Measurements from ENCODE around the gene SLC24A4.

Gene SLC24A4

GRCh38 chr14:92484132-92484823 is 161.3 kb downstream of the SLC24A4 start:
- no peak for DNase-seq

GRCh38 chr14:92486881-92487280 is 163.9 kb downstream of the SLC24A4 start:
- no peak for DNase-seq

- no peak for DNase-seq
Observed at GRCh38 chr14:92487513-92488133, 164.7 kb downstream of the SLC24A4 start.

- no peak for DNase-seq
Observed at GRCh38 chr14:92489394-92490238, 166.7 kb downstream of the SLC24A4 start.

DNA sequence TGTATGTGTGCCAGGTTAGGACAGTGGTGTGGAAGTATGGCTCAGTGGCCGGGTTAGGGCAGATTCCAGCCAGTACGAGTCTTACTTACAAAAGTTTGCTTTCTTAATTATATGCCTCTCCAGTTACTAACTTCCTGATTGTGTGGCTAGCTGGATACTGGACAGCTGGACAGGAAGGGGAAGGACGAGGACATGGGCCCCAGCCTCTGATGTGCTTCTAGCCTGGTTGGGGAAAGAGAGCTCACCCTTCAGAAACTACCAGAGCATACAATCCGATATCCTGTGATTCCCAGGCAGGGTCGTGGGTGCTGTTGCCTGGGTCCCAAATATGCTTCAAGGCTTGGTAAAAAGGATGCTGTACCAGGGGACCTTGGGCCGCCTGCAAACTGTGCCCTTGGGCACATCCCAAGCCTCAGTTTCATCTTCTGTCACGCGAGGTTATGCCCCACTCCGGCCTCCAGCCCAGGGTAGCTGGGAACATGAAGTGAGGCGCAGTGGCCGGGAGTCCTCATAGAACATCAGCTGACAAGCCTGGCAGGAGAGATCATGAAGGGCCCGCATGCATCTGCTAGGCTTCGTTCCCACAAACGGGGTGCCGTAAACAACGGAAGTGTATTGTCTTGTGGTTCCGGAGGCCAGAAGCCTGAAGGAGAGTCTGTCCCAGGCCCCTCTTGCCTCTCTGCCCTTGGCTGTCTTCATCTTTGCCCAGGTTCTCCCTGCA is 167.4 kb downstream of the SLC24A4 start:
- DNase-seq = no peak

GRCh38 chr14:92491782-92492181 is 168.8 kb downstream of the SLC24A4 start:
- DNase-seq = no peak

DNA sequence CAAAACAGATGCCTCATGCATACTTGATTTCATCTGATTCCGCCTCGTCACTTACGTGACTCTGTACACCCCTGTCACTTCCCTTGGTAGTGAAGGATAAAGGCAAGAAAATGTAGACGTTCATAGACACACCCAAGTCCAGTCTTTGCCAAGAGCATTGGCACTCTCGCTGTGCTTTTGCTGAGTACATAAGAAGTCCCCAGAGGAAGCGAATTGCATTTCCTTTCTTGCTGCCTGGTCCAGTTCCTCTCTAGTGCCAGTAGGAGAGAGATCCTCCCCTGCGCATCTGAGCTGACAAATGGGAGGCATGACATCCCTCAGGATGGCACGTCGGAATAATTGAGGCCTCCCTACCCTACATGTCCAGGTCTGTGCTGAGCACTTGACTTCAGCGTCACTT is 169.3 kb downstream of the SLC24A4 start:
- no peak for DNase-seq

DNA sequence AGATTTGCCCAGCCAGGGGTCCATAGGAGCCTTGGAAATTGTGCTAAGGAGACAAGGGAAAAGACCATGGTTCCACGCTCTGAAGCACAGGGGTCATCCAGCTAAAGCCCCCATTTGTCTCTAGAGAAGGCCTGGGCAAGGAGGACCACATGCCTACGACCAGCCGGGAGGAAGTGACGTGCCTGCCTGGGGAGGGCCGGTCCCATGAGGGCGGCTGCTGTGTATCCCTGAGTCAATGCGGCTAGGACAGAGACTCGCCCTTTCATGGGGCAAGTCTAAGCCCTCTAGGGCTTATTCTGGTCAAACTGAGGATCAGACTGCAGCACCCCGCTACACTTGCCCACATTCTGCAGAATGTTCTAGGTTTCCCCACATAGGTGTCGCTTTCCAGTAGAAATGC is 170.1 kb downstream of the SLC24A4 start:
- no peak for DNase-seq

DNA sequence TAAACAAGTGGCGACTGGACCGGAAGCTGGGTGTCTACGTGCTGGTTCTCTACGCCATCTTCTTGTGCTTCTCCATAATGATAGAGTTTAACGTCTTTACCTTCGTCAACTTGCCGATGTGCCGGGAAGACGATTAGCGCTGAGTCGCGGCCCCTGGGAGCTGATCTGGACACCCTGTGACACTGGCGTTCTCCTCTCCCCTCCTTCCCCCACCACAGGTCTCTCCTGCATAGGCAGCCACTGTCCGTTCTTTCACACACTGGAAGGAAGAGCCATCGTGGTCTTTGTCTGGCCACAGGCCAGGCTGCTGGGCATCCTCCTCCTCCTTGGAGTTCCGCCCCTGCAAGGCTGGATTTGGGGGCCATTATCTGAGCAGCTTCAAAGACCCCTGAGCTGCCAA is 170.5 kb downstream of the SLC24A4 start:
- DNase-seq = no peak

GRCh38 chr14:92494512-92494911 is 171.5 kb downstream of the SLC24A4 start:
- DNase-seq = no peak

GRCh38 chr14:92495027-92495426 is 172.1 kb downstream of the SLC24A4 start:
- no peak for DNase-seq

DNA sequence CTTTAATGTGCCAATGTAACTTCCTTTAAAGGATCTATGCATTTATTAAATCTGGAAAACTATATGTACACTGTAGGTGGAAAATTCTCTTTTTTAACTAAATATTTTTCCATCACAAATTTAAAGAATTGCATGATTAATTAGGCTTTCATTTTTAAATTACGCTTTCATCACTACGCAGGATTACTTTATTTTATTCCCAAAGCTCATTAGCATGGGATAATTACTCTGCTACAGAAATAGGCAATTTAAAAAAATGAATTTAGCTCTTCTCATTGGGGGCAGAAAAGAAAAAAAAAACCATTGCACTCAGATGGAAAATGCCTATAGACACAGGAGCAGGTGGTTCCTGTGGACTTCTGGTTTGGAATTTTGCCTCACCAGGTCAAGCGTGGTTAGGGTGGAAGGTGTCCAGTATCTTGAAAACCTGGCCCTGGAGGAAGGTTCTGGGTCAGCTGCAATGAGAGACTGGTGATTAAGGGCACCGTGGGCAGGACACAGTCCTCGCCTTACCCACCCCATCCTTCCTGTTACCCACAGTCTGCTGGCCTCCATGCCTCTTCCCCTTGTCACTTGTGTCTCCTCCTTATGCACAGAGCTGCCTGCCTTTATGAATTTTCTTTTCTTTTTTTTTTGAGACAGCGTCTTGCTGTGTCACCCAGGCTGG is 173.4 kb downstream of the SLC24A4 start:
- no peak for DNase-seq

GRCh38 chr14:92497391-92497790 is 174.4 kb downstream of the SLC24A4 start:
- DNase-seq = no peak

- DNase-seq = no peak
Observed at GRCh38 chr14:92499234-92499633, 176.3 kb downstream of the SLC24A4 start.

- no peak for DNase-seq
Observed at GRCh38 chr14:92500491-92500941, 177.6 kb downstream of the SLC24A4 start.

- no peak for DNase-seq
Observed at GRCh38 chr14:92501891-92502351, 179.0 kb downstream of the SLC24A4 start.

DNA sequence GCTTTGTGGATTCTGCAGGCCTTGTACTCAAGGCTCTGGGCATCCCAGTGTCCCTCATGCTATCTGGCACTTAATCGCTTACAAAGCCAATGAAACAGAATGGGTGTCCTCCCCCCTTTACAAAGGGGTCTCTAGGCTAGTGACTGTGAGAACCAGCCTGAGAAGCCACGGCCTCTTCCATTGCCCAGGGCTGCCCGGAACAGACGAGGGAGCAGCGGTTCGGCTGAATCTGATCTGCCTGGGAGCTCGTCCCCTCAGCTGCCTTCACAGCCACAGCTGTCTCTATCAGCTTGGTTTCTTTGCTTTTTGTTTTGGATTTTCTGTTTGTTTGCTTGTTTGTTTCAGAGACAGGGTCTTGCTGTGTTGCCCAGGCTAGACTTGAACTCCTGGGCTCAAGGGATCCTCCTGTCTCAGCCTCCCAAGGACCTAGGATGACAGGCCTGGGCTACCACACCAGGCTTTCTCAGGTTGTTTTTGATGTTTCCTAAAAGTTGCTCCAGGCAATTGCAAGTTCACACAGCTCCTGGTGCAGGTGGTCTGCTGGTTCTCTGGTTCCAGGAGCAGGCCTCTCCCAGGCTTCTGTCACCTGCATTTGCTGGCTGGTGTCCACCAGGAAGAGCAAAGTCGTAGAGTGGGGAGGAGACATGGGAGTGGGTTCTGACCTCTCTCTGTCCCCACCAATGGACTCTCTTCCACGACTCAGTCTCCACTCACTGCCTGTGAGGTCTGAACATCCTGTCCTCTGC is 179.7 kb downstream of the SLC24A4 start:
- no peak for DNase-seq

GRCh38 chr14:92503756-92504491 is 181.0 kb downstream of the SLC24A4 start:
- no peak for DNase-seq

DNA sequence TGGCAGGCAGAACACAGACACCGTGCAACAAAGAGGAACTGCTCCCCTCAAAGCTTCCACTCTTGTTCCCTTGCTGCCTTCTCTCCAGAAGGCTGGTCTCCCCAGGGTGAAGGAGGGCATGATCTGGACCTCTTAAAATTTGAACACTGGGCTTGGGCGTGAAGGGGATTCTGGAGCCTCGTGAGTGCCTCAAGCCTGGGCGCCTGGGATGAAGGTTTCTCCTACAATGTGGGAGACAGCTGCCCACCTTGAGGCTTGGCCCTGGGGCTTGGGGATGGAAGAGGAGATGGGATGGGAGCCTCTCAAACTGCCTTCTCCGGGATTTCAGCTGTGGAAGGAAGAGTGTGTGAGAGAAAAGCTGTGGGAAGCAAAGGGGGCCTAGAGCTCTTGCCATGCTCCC is 182.9 kb downstream of the SLC24A4 start:
- no peak for DNase-seq

DNA sequence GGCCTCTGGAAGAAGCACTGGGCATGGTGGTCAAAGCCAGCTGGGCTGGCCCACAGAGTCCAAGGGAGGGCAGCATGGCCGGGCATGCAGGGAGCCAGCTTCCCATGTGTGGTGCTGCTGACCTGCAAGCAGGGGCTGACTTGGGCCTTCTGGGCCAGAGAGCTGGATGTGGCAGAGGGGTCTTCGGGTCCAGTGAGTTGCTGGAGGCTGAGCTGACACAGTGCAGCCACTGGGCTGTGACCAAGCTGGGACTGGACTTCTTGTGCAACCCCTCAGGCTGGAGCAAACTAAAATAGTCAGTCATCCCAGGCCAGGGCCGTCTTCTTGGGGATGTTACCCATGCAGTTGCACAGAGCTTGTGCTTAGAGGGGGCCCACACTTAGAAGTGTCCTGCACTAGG is 183.3 kb downstream of the SLC24A4 start:
- no peak for DNase-seq

DNA sequence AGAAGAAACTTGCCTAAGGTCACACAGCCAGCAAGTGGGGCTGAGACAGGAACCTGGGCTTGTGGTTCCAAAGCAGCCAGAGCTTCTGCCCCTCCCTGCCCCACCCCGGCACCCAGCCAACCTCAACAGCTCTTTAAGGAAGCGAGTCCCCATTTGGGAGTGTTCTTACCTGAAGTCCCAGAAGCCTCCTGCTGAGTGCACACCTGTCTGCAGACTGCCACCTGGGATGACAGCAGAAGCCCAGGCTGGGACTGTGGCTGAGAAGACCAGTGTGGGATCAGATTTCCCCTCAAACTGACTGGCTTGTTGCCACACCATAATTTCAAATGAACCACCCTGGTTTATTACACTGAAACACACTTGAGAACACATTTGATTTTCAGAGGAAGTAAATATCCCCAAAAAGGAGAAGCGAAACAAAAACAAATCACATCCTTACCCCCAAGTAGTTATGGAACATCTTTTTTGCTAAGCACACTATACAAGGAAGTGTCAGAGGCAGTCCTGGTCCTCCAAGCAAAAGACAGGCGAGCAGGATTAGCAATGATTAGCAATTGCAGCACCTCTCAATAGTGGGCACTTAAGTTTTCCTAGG is 184.3 kb downstream of the SLC24A4 start:
- peak; percentile 20 for DNase-seq

All from NCI-H1436 (cell line).